OCI-LY7 (cell line): ENCODE data around the gene KIF11. TPM values are rescaled to one million over a fixed set of nuclear protein-coding genes. Genes with fewer than 3 reads are reported as not detected.
A peak's percentile ranks its signal among the peaks of the same experiment; 100 is the strongest.
"Not testable (repeated sequence)": the region's sequence is repeated elsewhere in the genome, so short reads cannot be mapped to it uniquely, and the experiment has no call there.

ENCODE experiments used
- BruUV-seq: library from RNA; stranded (reverse); fragments of 400-500 nt; replicated peaks from 2 replicates; lab custom pipeline; 2021; lab: Mats Ljungman, UMichigan
- CTCF ChIA-PET: fragments of 300-600 bp; sonication (Branson Sonifier 250); formaldehyde crosslinking; loops from one replicate; lab custom pipeline; 2022; ENCODE audit warnings: antibody characterized with exemption; ENCODE audit not compliant: unreplicated experiment; lab: Charles Lee
- POLR2A ChIA-PET: fragments of 300-600 bp; sonication (Branson Sonifier 250); formaldehyde crosslinking; loops from one replicate; lab custom pipeline; 2022; ENCODE audit warnings: antibody characterized with exemption; lab: Charles Lee
- DNase-seq: peaks from one replicate; pipeline ENCODE4 v3.0.0-alpha.2; 2015; ENCODE audit warnings: low spot score
- H2AFZ ChIP-seq: fragments of 200-600 bp; sonication (generic), shearing (Covaris generic); 2 replicates; pipeline ENCODE4 v1.6.1; 2014; ENCODE audit warnings: mild to moderate bottlenecking, antibody characterized with exemption, low read length, moderate library complexity
- H3K27ac ChIP-seq: fragments of 200-600 bp; sonication (generic); 2 replicates; pipeline ENCODE4 v1.5.1; 2014; ENCODE audit warnings: mixed run types, low read depth, mild to moderate bottlenecking, moderate library complexity, low read length, inconsistent platforms; ENCODE audit not compliant: poor library complexity, severe bottlenecking
- H3K36me3 ChIP-seq: fragments of 200-600 bp; sonication (generic); 2 replicates; pipeline ENCODE4 v1.6.1; 2014; ENCODE audit warnings: mild to moderate bottlenecking, antibody characterized with exemption, low read length, moderate library complexity, mixed read lengths; ENCODE audit not compliant: insufficient read depth
- H3K4me1 ChIP-seq: fragments of 200-600 bp; sonication (generic); 2 replicates; pipeline ENCODE4 v1.5.1; 2014; ENCODE audit warnings: mild to moderate bottlenecking, low read length; ENCODE audit not compliant: insufficient read depth, poor library complexity, severe bottlenecking
- H3K4me2 ChIP-seq: fragments of 200-600 bp; sonication (generic); 2 replicates; pipeline ENCODE4 v1.6.1; 2014; ENCODE audit warnings: mild to moderate bottlenecking, low read length
- H3K4me3 ChIP-seq: fragments of 200-600 bp; sonication (generic); 2 replicates; pipeline ENCODE4 v1.5.1; 2014; ENCODE audit warnings: mild to moderate bottlenecking, low read depth, low read length; ENCODE audit not compliant: poor library complexity, severe bottlenecking
- H3K79me2 ChIP-seq: fragments of 200-600 bp; sonication (generic); 2 replicates; pipeline ENCODE4 v1.6.1; 2016; ENCODE audit warnings: low read depth, mild to moderate bottlenecking, low read length, moderate library complexity, mixed read lengths; ENCODE audit not compliant: insufficient read depth
- H3K9me2 ChIP-seq: fragments of 200-600 bp; sonication (generic); 2 replicates; pipeline ENCODE4 v1.6.1; 2016; ENCODE audit warnings: mild to moderate bottlenecking, low read length, mixed read lengths; ENCODE audit not compliant: insufficient read depth
- H3K9me3 ChIP-seq: fragments of 200-600 bp; sonication (generic); 2 replicates; pipeline ENCODE4 v1.6.1; 2014; ENCODE audit warnings: mild to moderate bottlenecking, mixed run types, low read length, mixed read lengths
- H4K20me1 ChIP-seq: fragments of 200-600 bp; sonication (generic); 2 replicates; pipeline ENCODE4 v1.6.1; 2014; ENCODE audit warnings: mild to moderate bottlenecking, antibody characterized with exemption, low read length, moderate library complexity, mixed read lengths; ENCODE audit not compliant: insufficient read depth
- CTCF ChIP-seq: fragments of 200-600 bp; sonication (generic); conservative IDR thresholded peaks from 2 replicates; pipeline ENCODE4 v1.5.1; 2014; ENCODE audit warnings: mild to moderate bottlenecking, antibody characterized with exemption, low read length, moderate library complexity, mixed read lengths
- EZH2phosphoT487 ChIP-seq: fragments of 200-600 bp; sonication (generic); IDR thresholded peaks from 2 replicates; pipeline ENCODE4 v1.6.1; 2018; ENCODE audit warnings: low read depth, borderline replicate concordance, mild to moderate bottlenecking, mixed run types, antibody characterized with exemption, low read length, moderate library complexity, mixed read lengths
- intact Hi-C: fragments of 100-400 bp; cut with micrococcal nuclease; formaldehyde crosslinking; loops from one replicate; pipeline ENCODE4 v1.10.0; 2022; ENCODE audit not compliant: unreplicated experiment
- total RNA-seq, 2 experiments: library from RNA; depleted of rRNA in 1 of 2; stranded (reverse); fragments of >200 nt in 1 of 2; shearing (Covaris generic) in 1 of 2; gene quantifications; 2 replicates each; pipeline ENCODE4 v1.2.3, GENCODE V29; 2014 to 2022

Gene KIF11
- total RNA-seq, 2 experiments from 2014 or later: 71.8 to 103 TPM

- Histone ChIP-seq H2AFZ (peak overlapping the region; percentile 98; the same call in 1 of the 2 replicates), H3K27ac (peak overlapping the region; percentile 68), H3K36me3 (no peaks in the 10 kb centered on the region), H3K4me2 (peak overlapping the region; percentile 89), H3K4me3 (peak overlapping the region; percentile 95), H3K4me1 (peaks cover 29% of the 10 kb centered on the region), H3K9me3 (no peaks in the 10 kb centered on the region), H3K79me2 (peaks cover 25% of the 10 kb centered on the region; the same call in 1 of the 2 replicates), H4K20me1 (no peaks in the 10 kb centered on the region; the same call in 1 of the 2 replicates), H3K9me2 (no peaks in the 10 kb centered on the region)
- TF ChIP-seq CTCF (peak; percentile 30), EZH2phosphoT487 (no peak)
- intact Hi-C loops: loop anchor here (1.0 to 5.0 kb wide), 5 partner anchors 16 to 487 kb away; partner anchors contain the start of genes CPEB3 and MARCHF5
- BruUV-seq: TSS peak; percentile 77
- CTCF ChIA-PET: interaction anchor here (0.6 to 1.4 kb wide), 2 partner anchors 57 to 1683 kb away, joined by 3 to 5 read pairs; no protein-coding TSS in a partner anchor
- DNase-seq: peak; percentile 55
- POLR2A ChIA-PET: interaction anchor here (0.9 to 5.1 kb wide), 2 partner anchors 17 to 28 kb away, joined by 3 to 32 read pairs; partner anchors contain the start of gene KIF11
Observed at GRCh38 chr10:92574548-92575261, 18.2 kb upstream of the KIF11 start.

GRCh38 chr10:92575961-92576360 is 17.0 kb upstream of the KIF11 start:
- no peak overlapping the region for H3K4me3 ChIP-seq
- no peak overlapping the region for H2AFZ ChIP-seq
- peaks cover 29% of the 10 kb centered on the region for H3K4me1 ChIP-seq
- DNase-seq: no peak
- intact Hi-C loops: loop anchor here (2.0 kb wide), 1 partner anchor 15 kb away; no protein-coding TSS in a partner anchor
- H3K36me3 ChIP-seq: no peaks in the 10 kb centered on the region
- H3K4me2 ChIP-seq: no peak overlapping the region
- POLR2A ChIA-PET: interaction anchor here (0.7 kb wide), 1 partner anchor 158 kb away, joined by 3 read pairs; no protein-coding TSS in a partner anchor
- no peaks in the 10 kb centered on the region; the same call in 1 of the 2 replicates for H4K20me1 ChIP-seq
- CTCF ChIA-PET: no interaction called here
- peaks cover 19% of the 10 kb centered on the region; the same call in 1 of the 2 replicates for H3K79me2 ChIP-seq
- no peaks in the 10 kb centered on the region for H3K9me2 ChIP-seq
- H3K27ac ChIP-seq: no peak overlapping the region
- no peaks in the 10 kb centered on the region for H3K9me3 ChIP-seq
- BruUV-seq: TSS peak; percentile 63
- TF ChIP-seq EZH2phosphoT487 (no peak), CTCF (no peak)

GRCh38 chr10:92582347-92582746 is 10.6 kb upstream of the KIF11 start:
- H2AFZ ChIP-seq, H3K9me3 ChIP-seq, BruUV-seq, POLR2A ChIA-PET, intact Hi-C loops, H3K4me2 ChIP-seq, H3K79me2 ChIP-seq, DNase-seq, H3K4me1 ChIP-seq, CTCF ChIA-PET, H4K20me1 ChIP-seq, H3K9me2 ChIP-seq, H3K27ac ChIP-seq, H3K4me3 ChIP-seq, H3K36me3 ChIP-seq: not testable (repeated sequence)
